Measurements from ENCODE around the gene TSPY2. TPM values are rescaled to one million over a fixed set of nuclear protein-coding genes. Genes with fewer than 3 reads are reported as not detected.

TSPY2 gene, protein sequence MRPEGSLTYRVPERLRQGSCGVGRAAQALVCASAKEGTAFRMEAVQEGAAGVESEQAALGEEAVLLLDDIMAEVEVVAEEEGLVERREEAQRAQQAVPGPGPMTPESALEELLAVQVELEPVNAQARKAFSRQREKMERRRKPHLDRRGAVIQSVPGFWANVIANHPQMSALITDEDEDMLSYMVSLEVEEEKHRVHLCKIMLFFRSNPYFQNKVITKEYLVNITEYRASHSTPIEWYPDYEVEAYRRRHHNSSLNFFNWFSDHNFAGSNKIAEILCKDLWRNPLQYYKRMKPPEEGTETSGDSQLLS
- not detected in 2 replicates for total RNA-seq

DNA sequence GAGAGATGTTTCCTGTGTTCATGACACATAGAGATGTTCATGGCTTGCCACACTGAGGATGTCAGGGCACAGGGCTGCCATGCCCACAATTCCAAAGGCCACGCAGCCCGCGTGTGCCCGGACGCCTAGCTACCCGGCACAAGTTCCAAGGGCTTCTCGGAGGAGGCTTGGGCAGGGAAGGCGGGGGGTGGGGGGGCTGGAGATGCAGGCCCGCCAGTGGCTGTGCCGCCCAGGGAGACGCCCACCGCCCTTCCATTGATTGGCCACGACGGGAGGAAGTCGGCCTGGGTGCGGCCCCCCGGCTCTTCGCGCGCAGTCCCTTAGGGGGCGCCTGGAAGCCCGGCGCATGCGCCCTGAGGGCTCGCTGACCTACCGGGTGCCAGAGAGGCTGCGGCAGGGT lies at the start of gene TSPY2:
TSS of gene TSPY2 (plus strand) at position 301 of the 400 bp plus-strand sequence. CDS start at position 347, 46 bp downstream.

